Peyer's patch (tissue), 4 donors: ENCODE results near the gene SATB1.

ENCODE experiments used
- POLR2A ChIP-seq, 2 donors: fragments of 450-650 bp; IDR thresholded peaks; one replicate each; pipeline ENCODE4 v1.5.1; 2017; ENCODE audit warnings: antibody characterized with exemption in 2 of 2, mild to moderate bottlenecking in 2 of 2, moderate library complexity in 2 of 2
- TF ChIP-seq, protein P1 (sequence below), 6 experiments: fragments of 450-650 bp in 4 of 6; fragments of 200-600 bp in 2 of 6; sonication (generic) in 1 of 6; IDR thresholded peaks; one replicate each; pipeline ENCODE4 v1.5.1; 2017 to 2019; ENCODE audit warnings: antibody characterized with exemption in 6 of 6, mild to moderate bottlenecking in 3 of 6, moderate library complexity in 1 of 6

DNA sequence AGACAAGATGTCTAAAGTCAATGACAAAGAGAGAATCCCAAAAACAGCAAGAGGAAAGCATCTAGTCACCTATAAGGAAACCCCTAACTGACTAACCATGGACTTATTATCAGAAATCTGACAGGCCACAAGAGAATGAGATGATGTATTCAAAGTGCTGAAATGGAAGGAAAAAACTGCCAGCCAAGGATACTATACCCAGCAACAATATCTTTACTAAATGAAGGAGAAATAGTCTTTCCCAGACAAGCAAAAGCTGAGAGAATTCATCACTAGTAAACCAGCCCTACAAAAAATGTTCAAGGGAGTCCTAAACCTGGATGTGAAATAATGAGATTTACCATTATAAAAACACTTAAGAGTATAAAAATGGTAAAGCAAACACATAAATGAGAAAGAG is 128.0 kb downstream of the SATB1 start:
- TF ChIP-seq, protein P1, sequence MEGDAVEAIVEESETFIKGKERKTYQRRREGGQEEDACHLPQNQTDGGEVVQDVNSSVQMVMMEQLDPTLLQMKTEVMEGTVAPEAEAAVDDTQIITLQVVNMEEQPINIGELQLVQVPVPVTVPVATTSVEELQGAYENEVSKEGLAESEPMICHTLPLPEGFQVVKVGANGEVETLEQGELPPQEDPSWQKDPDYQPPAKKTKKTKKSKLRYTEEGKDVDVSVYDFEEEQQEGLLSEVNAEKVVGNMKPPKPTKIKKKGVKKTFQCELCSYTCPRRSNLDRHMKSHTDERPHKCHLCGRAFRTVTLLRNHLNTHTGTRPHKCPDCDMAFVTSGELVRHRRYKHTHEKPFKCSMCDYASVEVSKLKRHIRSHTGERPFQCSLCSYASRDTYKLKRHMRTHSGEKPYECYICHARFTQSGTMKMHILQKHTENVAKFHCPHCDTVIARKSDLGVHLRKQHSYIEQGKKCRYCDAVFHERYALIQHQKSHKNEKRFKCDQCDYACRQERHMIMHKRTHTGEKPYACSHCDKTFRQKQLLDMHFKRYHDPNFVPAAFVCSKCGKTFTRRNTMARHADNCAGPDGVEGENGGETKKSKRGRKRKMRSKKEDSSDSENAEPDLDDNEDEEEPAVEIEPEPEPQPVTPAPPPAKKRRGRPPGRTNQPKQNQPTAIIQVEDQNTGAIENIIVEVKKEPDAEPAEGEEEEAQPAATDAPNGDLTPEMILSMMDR (IDR thresholded peaks at IDR 0.05) = no peak
- TF ChIP-seq POLR2A (IDR thresholded peaks at IDR 0.05) = no peak
